ENCODE results near the gene PLCB3.
A peak's percentile ranks its signal among the peaks of the same experiment; 100 is the strongest.

The PLCB3 gene

DNA sequence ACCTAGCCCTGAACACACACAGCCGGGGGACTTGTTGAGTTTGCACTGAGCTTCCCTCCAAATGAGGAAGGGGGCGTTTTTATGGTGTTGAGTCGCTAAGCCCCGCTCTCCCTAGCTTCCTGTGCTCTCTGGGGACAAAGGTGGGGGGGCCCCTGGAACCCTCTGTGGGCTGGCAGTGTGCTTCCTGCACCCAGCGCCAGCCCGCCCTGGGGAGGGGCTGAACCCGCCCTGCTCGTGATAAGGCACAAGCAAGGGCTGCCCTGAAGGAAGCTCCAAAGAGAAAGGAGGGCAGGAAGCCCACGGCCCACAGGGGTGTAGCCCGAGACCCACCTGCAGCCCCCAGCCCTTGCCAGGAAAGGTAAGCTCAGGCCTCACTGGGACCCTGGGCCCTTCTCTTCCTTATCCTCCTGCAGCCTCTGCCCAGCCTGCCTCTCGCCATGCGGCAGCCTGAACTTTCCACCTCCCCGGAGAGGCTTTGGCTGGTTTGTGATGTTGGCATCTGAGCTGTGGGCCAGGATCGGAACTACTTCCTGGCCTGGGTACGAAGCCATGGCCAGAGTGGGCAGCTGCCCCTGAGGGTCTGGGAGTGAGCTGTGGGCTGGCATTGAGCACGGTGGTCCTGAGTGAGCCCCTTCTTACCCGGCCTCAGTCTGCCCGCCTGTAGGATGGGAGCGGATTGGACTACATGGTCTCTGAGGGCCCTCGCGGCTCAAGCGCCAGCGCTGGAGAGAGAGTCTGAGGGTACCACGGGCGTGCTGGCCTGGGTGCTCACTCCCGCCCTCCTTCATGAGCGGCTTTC, 44.7 kb upstream of the PLCB3 start, which contains the start of gene FERMT3:
TSS of gene FERMT3 (plus strand) at position 265 of the 799 bp plus-strand sequence. CDS start 644 bp downstream, outside the sequence.
- ChIA-PET CTCF (interaction anchor here (0.6 to 0.9 kb wide), 5 partner anchors 94 to 397 kb away, joined by 3 to 5 read pairs (median 3); no protein-coding TSS in a partner anchor), POLR2A (ENCODE audit: low non-redundant PET) (interaction anchor here (1.1 kb wide), 1 partner anchor 94 kb away, joined by 3 read pairs; the partner anchor contains the start of gene CATSPERZ)
- DNase-seq (ENCODE audit: low spot score) = no peak
- TF ChIP-seq, protein P1, sequence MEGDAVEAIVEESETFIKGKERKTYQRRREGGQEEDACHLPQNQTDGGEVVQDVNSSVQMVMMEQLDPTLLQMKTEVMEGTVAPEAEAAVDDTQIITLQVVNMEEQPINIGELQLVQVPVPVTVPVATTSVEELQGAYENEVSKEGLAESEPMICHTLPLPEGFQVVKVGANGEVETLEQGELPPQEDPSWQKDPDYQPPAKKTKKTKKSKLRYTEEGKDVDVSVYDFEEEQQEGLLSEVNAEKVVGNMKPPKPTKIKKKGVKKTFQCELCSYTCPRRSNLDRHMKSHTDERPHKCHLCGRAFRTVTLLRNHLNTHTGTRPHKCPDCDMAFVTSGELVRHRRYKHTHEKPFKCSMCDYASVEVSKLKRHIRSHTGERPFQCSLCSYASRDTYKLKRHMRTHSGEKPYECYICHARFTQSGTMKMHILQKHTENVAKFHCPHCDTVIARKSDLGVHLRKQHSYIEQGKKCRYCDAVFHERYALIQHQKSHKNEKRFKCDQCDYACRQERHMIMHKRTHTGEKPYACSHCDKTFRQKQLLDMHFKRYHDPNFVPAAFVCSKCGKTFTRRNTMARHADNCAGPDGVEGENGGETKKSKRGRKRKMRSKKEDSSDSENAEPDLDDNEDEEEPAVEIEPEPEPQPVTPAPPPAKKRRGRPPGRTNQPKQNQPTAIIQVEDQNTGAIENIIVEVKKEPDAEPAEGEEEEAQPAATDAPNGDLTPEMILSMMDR (conservative IDR thresholded peaks at IDR 0.05; ENCODE audit: low read depth) = no peak
- peak within 1 kb of the TSS; percentile 60 for H3K27ac ChIP-seq

DNA sequence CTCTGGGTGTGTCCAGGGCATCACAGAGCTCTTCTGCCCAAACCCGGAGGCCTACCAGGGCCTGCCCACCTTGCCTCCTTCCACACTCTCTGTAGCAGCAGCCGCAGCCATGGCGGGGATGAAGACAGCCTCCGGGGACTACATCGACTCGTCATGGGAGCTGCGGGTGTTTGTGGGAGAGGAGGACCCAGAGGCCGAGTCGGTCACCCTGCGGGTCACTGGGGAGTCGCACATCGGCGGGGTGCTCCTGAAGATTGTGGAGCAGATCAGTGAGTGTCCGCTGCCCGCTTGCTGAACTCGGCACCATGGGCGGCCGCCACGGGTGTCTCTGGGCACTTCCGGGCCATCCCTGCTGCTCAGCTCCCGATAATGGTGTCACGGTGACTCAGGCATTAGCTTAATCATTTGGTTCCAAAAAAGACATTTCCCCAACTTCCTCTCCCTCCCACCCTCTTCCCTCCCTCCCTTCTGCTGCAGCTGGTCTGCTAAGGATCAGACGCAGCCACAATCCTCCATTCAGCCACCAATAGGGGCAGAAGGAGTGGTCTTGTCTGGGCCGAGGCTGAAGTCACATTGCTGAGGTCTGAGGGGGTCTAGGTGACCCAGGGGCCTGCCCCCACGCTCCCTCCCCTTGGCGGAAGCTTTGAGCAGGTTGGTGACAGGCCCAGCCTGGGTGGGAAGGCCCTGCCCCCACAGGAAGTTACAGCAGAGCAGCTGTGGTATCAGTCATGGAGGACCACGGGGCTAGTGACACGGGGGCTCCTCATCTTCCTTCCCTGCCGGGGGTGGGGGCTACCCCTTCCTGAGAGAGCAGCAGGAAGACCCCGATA, 43.9 kb upstream of the PLCB3 start:
- no peak for DNase-seq (ENCODE audit: low spot score)
- TF ChIP-seq, protein P1 (conservative IDR thresholded peaks at IDR 0.05; ENCODE audit: low read depth) = no peak
- ChIA-PET CTCF (interaction anchor here (0.6 to 0.7 kb wide), 3 partner anchors 105 to 397 kb away, joined by 3 to 4 read pairs (median 3); no protein-coding TSS in a partner anchor), POLR2A (ENCODE audit: low non-redundant PET) (no interaction called here)
- peak overlapping the region; percentile 60 for H3K27ac ChIP-seq

DNA sequence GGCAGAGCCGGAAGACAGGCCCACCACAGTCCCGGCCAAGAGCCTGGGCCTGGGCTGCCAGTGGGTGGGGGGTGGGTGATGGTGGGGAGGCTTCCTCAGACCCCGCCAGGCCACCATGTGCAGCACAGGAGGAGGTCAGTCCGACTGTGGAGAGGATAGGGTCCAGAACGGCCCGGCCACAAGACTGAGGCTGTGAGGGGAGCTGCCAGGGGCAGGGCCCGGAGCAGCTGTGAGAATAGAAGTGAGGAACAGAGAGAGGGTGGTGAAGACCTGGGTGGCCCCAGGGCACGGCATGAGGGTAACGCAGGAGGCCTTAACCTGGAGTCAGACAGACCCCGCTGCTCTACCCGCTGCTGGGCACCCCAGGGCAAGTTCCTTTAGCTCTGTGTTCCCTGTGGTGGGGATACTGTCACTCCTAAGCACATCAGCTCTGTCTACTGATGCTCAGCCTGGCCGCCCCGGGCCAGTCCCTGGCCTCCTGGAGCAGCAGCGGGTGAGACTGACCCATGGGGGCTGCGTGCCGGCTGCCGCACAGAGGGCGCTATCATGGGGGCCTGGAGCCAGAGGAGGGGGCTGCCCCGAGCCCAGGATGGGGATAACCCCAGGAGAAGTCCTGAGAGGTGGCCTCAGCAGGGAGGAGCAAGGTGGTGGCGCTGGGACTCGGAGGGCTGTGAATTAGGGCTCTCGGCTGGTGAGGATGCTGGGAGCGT, 43.1 kb upstream of the PLCB3 start:
- peak overlapping the region; percentile 60 for H3K27ac ChIP-seq
- TF ChIP-seq, protein P1 (conservative IDR thresholded peaks at IDR 0.05; ENCODE audit: low read depth) = no peak
- CTCF ChIA-PET = interaction anchor here (0.5 to 0.6 kb wide), 2 partner anchors 177 to 442 kb away, joined by 3 to 6 read pairs; no protein-coding TSS in a partner anchor
- no peak for DNase-seq (ENCODE audit: low spot score)
- POLR2A ChIA-PET (ENCODE audit: low non-redundant PET) = no interaction called here

DNA sequence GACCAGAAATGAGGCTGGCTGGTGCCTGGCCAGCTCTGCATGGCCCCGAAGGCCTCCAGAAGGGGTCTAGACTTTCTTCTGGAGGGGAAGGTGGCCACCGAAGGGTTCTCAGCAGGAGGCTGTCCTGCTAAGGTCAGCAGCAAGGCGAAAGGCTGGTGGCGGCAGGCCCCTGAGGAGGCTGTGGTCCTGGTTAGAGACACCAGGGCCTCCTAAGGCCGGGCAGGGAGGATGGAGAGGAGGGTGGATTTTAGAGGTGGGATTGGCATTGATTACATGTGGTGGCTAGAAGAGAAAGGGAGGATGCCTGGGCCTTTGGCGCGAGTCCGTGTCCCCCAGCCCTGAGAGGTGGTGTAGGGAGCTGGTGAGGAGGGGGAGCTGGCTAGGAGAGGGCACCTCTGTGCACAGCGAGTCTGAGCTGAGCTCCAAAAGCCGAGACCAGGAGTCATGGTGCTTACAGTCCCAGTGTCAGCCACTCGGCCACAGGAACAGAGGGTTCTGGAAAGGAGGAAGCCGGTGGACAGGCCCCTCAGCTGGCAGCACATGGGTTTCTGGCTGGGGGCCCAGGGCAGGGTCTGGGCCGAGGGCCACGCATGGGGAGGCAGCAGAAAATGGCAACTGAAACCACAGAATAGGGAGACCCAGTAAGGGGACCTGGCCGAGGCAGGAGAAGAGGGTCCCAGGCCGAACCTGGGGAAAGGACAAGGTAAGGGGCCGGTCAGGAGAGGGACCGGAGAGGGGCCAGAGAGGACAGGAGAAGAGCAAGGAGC, 42.4 kb upstream of the PLCB3 start:
- CTCF ChIA-PET = interaction anchor here (0.5 to 0.9 kb wide), 4 partner anchors 9 to 443 kb away, joined by 3 to 6 read pairs (median 4); no protein-coding TSS in a partner anchor
- peak overlapping the region; percentile 12; the same call in 1 of the 2 replicates for H3K27ac ChIP-seq
- POLR2A ChIA-PET (ENCODE audit: low non-redundant PET) = interaction anchor here (0.6 kb wide), 1 partner anchor 1455 kb away, joined by 3 read pairs; the partner anchor contains the start of gene ZBTB3
- TF ChIP-seq, protein P1 (conservative IDR thresholded peaks at IDR 0.05; ENCODE audit: low read depth) = no peak
- DNase-seq (ENCODE audit: low spot score) = no peak

DNA sequence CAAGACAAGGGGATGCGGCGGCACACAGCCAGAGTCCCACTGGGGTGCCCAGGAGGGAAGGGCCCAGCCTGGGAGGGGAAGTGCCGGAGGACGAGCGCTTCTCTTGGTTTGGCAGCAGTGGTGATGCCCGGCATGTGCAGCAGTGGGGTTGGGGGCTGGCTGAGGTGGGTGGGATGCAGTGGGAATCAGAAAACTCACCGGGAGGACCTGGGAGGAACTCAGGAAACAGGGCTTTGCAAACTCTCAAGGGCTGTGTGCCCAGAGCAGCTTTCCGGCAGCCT, 41.8 kb upstream of the PLCB3 start:
- H3K27ac ChIP-seq = peak overlapping the region; percentile 12; the same call in 1 of the 2 replicates

More for the DNA sequence above, 41.8 kb upstream of the PLCB3 start:
- TF ChIP-seq, protein P1 (conservative IDR thresholded peaks at IDR 0.05; ENCODE audit: low read depth) = no peak
- DNase-seq (ENCODE audit: low spot score) = no peak
- ChIA-PET POLR2A (ENCODE audit: low non-redundant PET) (interaction anchor here (0.6 kb wide), 1 partner anchor 1455 kb away, joined by 3 read pairs; the partner anchor contains the start of gene ZBTB3), CTCF (interaction anchor here (0.6 to 0.9 kb wide), 2 partner anchors 9 to 92 kb away, joined by 3 to 6 read pairs; no protein-coding TSS in a partner anchor)

Data from RWPE1 (cell line).